ENCODE data around the gene CES2. TPM values are rescaled to one million over a fixed set of nuclear protein-coding genes. Genes with fewer than 3 reads are reported as not detected.

Gene CES2
- total and polyA plus RNA-seq, 9 of the 15 experiments (the other 6 are each of a cell fraction or from before 2014, with no cell fraction given), result 2.2 to 37.9 (median 24.4) TPM

- Histone ChIP-seq H3K27ac (ENCODE audit: extremely low read depth, low read depth, low read length) (no peak overlapping the region), H3K36me3 (ENCODE audit: control insufficient read depth, insufficient read depth, low read length) (no peaks in the 10 kb centered on the region), H3K9me1 (ENCODE audit: control insufficient read depth, insufficient read depth, low read length) (no peaks in the 10 kb centered on the region), H3K4me2 (ENCODE audit: insufficient read depth, low read length) (no peak overlapping the region), H3K4me3 (no peak overlapping the region), H3K9ac (ENCODE audit: insufficient read depth in 1 of 2, low read depth in 2 of 2, low read length in 2 of 2) (peak overlapping the region in 1 of 2 experiments; percentile 31; a peak in 1 of 4 replicates), H3K9me3 (replicated peaks; ENCODE audit: control insufficient read depth, insufficient read depth, low read depth, low read length) (peaks cover 2% of the 10 kb centered on the region), H4K20me1 (replicated peaks; ENCODE audit: control insufficient read depth, insufficient read depth, low read length) (no peaks in the 10 kb centered on the region), H3K79me2 (ENCODE audit: control insufficient read depth, insufficient read depth, low read length) (no peaks in the 10 kb centered on the region), H2AFZ (ENCODE audit: low read depth, low read length) (peak overlapping the region; percentile 84), H3K4me1 (replicated peaks in 1 of 2; ENCODE audit: control insufficient read depth in 2 of 2, insufficient read depth in 2 of 2, low read length in 2 of 2) (peaks cover 0 to 7% of the 10 kb centered on the region in 2 experiments; a peak in 1 of 5 replicates), H3K27me3 (ENCODE audit: control insufficient read depth in 2 of 2, insufficient read depth in 2 of 2, low read length in 2 of 2) (no peaks in the 10 kb centered on the region)
- POLR2A ChIA-PET, result interaction anchor here (0.6 to 1.0 kb wide), 4 partner anchors 24 to 445 kb away, joined by 3 read pairs; no protein-coding TSS in a partner anchor
- ATAC-seq (peak; percentile 97), FAIRE-seq (peak; percentile 94), DNase-seq (ENCODE audit: extremely low read depth in 1 of 4, low spot score in 3 of 4) (peak; percentile 71 to 88 (median 78))
- WGBS (ENCODE audit: insufficient coverage, low coverage, missing lambda C conversion rate), result 5% methylated on average over 7 of the region's 8 CpGs
- BruUV-seq (replicated peaks), result no TSS peak
- intact Hi-C loops (cut with micrococcal nuclease) (loop anchor here (2.0 to 10.0 kb wide), 6 partner anchors 23 to 511 kb away; partner anchors contain the start of genes FBXL8, FHOD1, MATCAP1 and SLC9A5), in situ Hi-C loops (cut with MboI) (loop anchor here (25.0 kb wide), 2 partner anchors 208 to 458 kb away; partner anchors contain the start of genes B3GNT9, FBXL8, HSF4 and NOL3)
- CTCF ChIA-PET (ENCODE audit: low intra/inter-chr PET ratio), result interaction anchor here (0.6 to 2.0 kb wide), 7 partner anchors 12 to 385 kb away, joined by 3 to 12 read pairs (median 6); no protein-coding TSS in a partner anchor
- TF ChIP-seq RAD21 (CRISPR knock-in tag; conservative IDR thresholded peaks at IDR 0.05 in 1 of 2, IDR thresholded peaks at IDR 0.05 in 1 of 2) (peak; percentile 77 to 90), CEBPB (tag; IDR thresholded peaks at IDR 0.05) (no peak), DEAF1 (CRISPR knock-in tag; IDR thresholded peaks at IDR 0.05) (peak; percentile 63), LCOR (CRISPR knock-in tag; IDR thresholded peaks at IDR 0.05) (peak; percentile 59; the same call in 1 of the 2 replicates), ZNF175 (CRISPR knock-in tag; IDR thresholded peaks at IDR 0.05; ENCODE audit: low read depth) (no peak), SMC3 (conservative IDR thresholded peaks at IDR 0.05; ENCODE audit: insufficient read depth, low read depth, low read length) (peak; percentile 77), REST (IDR thresholded peaks at IDR 0.05; ENCODE audit: borderline replicate concordance) (peak; percentile 76), REST (CRISPR knock-in tag; IDR thresholded peaks at IDR 0.05; ENCODE audit: low read depth) (no peak), ELK1 (CRISPR knock-in tag; IDR thresholded peaks at IDR 0.05) (no peak), ZFP36 (IDR thresholded peaks at IDR 0.05; ENCODE audit: low read depth, low read length, partially characterized antibody) (peak; percentile 42)
These were observed 18.9 kb downstream of the CES2 start for GRCh38 chr16:66954097-66954659.
